ENCODE results near the gene CPEB3.

- TF ChIP-seq CTCF (IDR thresholded peaks at IDR 0.05) (no peak), POLR2A (IDR thresholded peaks at IDR 0.05) (no peak)
These were observed 224.5 kb downstream of the CPEB3 start for GRCh38 chr10:92066386-92066785.
